ENCODE data around the gene MED6. TPM values are rescaled to one million over a fixed set of nuclear protein-coding genes. Genes with fewer than 3 reads are reported as not detected.

The MED6 gene
- total RNA-seq, 1 donor from 2014 or later = 62.9 TPM

GRCh38 chr14:70643967-70644366 is 43.5 kb upstream of the MED6 start:
- H3K4me1 Mint-ChIP-seq = peaks cover 19% of the 10 kb centered on the region
- no peak for TF ChIP-seq CTCF (IDR thresholded peaks at IDR 0.05; ENCODE audit: unreplicated experiment)
- peaks cover 37% of the 10 kb centered on the region for H3K27me3 Mint-ChIP-seq (ENCODE audit: low read depth)
- no peak overlapping the region for H3K4me3 Mint-ChIP-seq
- no peak for DNase-seq (ENCODE audit: low spot score in 2 of 2, unreplicated experiment in 2 of 2)
- H3K36me3 Mint-ChIP-seq = no peaks in the 10 kb centered on the region
- H3K27ac Mint-ChIP-seq = no peak overlapping the region
- no peaks in the 10 kb centered on the region for H3K9me3 Mint-ChIP-seq

GRCh38 chr14:70642303-70643235 is 42.1 kb upstream of the MED6 start:
- Mint-ChIP-seq H3K36me3 (no peaks in the 10 kb centered on the region), H3K4me1 (peaks cover 19% of the 10 kb centered on the region), H3K27ac (peak overlapping the region; percentile 73), H3K9me3 (no peaks in the 10 kb centered on the region), H3K4me3 (peak overlapping the region; percentile 83), H3K27me3 (ENCODE audit: low read depth) (peaks cover 46% of the 10 kb centered on the region)
- TF ChIP-seq CTCF (IDR thresholded peaks at IDR 0.05; ENCODE audit: unreplicated experiment) = no peak
- peak in 1 of 2 experiments; percentile 50 for DNase-seq (ENCODE audit: low spot score in 2 of 2, unreplicated experiment in 2 of 2)

- Mint-ChIP-seq H3K4me1 (peaks cover 19% of the 10 kb centered on the region), H3K27ac (peak within 1 kb of the TSS; percentile 73), H3K4me3 (peak within 1 kb of the TSS; percentile 84), H3K36me3 (no peaks in the 10 kb centered on the region), H3K27me3 (ENCODE audit: low read depth) (peaks cover 48% of the 10 kb centered on the region), H3K9me3 (no peaks in the 10 kb centered on the region)
- no peak for TF ChIP-seq CTCF (IDR thresholded peaks at IDR 0.05; ENCODE audit: unreplicated experiment)
- peak; percentile 27 to 57 for DNase-seq (ENCODE audit: low spot score in 2 of 2, unreplicated experiment in 2 of 2)
Measured at GRCh38 chr14:70641548-70642302, 41.3 kb upstream of the MED6 start, which contains the start of gene TTC9. TTC9 (plus strand) TSS chr14:70641916; CDS start chr14:70642130, 214 bp downstream.

- no peak for TF ChIP-seq CTCF (IDR thresholded peaks at IDR 0.05; ENCODE audit: unreplicated experiment)
- DNase-seq (ENCODE audit: low spot score in 2 of 2, unreplicated experiment in 2 of 2) = no peak
- H3K9me3 Mint-ChIP-seq = peaks cover 3% of the 10 kb centered on the region
- H3K27me3 Mint-ChIP-seq (ENCODE audit: low read depth) = peaks cover 50% of the 10 kb centered on the region
- no peaks in the 10 kb centered on the region for H3K36me3 Mint-ChIP-seq
- H3K4me3 Mint-ChIP-seq = peak overlapping the region; percentile 84
- H3K4me1 Mint-ChIP-seq = peaks cover 19% of the 10 kb centered on the region
- peak overlapping the region; percentile 70 for H3K27ac Mint-ChIP-seq
Measured at GRCh38 chr14:70640938-70641547, 40.6 kb upstream of the MED6 start.

GRCh38 chr14:70638416-70638815 is 38.0 kb upstream of the MED6 start:
- Mint-ChIP-seq H3K36me3 (no peaks in the 10 kb centered on the region), H3K4me3 (no peak overlapping the region), H3K4me1 (peaks cover 15% of the 10 kb centered on the region), H3K27ac (no peak overlapping the region), H3K9me3 (peaks cover 4% of the 10 kb centered on the region), H3K27me3 (ENCODE audit: low read depth) (peaks cover 46% of the 10 kb centered on the region)
- no peak for TF ChIP-seq CTCF (IDR thresholded peaks at IDR 0.05; ENCODE audit: unreplicated experiment)
- DNase-seq (ENCODE audit: low spot score in 2 of 2, unreplicated experiment in 2 of 2) = no peak
